Activated CD4-positive, CD25-positive, alpha-beta regulatory T cell treated with anti-CD3 and anti-CD28 coated beads, Interleukin-2, amount 50 U/mL, for 24 hours (primary cell): ENCODE measurements around the gene PCCA.
"Not testable (repeated sequence)": the region's sequence is repeated elsewhere in the genome, so short reads cannot be mapped to it uniquely, and the experiment has no call there.

Experiments
- ATAC-seq, 2 donors: fragments of 150-1000 bp; cut with Tn5 transposase; one replicate each; pipeline ENCODE4 v1.10.0; 2021; ENCODE audit warnings: mild to moderate bottlenecking in 1 of 2, moderate library complexity in 1 of 2

Gene PCCA

DNA sequence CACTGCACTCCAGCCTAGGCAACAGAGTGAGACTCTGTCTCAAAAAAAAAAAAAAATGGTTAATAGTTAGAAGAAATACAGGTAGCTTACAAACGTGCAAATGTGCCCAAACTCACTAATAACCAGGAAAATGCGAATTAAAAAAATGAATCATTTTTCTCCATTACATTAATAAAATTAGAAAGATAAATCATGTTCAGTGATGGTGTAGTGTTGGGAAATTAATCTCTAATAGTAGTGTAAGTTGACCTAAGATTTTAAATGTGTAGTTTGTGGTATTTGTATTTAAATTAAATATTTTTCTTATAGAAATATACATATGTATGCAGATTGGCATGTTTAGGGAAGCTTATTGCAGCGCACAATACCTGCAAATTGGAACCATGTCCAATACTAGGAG is 57.6 kb downstream of the PCCA start:
- no peak for ATAC-seq

DNA sequence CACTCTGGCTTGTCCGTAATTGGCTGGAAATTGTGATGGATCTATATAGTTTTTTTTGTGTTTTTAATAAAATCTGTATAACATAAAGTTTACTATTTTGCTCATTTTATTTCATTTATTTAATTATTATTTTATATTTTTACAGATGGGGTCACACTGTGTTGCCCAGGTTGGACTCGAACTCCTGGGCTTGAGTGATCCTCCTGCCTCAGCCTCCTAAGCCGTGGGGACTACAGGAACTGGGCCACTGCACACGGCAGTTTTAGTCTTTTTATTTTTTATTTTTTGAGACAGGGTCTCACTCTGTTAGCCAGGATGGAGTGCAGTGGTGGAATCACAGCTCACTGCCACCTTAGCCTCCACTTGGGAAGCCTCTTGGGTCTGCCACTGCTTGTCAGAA is 58.9 kb downstream of the PCCA start:
- no peak for ATAC-seq

DNA sequence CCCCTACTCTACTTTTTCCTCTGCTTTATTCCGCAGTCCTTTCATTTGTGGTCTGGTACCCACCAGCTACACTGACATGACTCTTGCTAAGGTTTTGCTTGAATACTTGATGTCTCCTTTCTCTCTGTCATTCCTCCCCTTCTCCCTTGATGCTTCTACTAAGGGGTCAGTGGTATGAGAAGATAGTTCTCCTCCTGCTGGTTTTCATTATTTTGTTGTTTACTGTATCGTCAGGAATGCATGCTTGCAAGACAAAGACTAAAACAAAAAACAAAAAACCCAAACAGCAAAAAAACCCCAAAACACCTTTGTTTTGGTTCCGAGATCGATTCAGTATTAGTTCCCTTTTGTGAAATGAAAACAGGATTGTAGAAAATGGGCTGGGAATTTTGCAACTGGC is 59.5 kb downstream of the PCCA start:
- no peak for ATAC-seq

DNA sequence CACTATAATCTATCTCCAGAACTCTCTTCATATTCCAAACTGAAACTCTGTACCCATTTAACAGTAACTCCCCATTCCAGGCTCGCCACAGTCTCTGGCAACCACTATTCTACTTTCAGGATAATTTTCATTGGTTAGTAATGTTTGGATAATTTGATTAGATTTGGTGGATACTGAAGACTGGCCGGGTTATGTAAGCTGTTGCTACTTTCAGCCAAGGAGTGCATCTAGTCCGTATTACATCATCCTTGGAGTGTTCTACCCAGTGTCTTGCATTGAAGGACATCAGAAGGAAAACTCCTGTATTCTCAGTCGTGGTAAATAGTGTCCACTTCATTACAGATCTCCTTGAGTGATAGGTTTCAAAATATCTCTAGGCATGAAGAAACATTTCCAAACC is 60.5 kb downstream of the PCCA start:
- ATAC-seq, result no peak

DNA sequence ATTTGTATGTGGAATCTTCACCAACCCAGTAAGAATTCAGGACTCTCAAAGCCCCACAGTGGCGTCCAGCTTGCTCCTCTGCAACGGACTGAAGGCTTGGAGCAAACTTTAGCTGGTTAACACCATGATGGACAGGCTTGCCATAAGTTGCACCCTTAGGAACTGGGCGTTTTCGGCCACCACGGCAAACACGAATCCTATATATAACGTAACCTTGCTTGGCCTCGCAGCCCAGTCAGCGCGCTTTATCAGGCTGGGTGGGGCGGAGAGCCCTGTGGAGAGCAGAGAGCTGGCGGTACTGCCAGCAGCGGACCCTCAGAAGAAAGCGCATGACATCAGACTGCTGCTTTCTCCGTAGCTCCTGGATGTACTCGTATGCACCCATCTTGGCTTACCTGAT is 61.8 kb downstream of the PCCA start:
- not testable (repeated sequence) for ATAC-seq

DNA sequence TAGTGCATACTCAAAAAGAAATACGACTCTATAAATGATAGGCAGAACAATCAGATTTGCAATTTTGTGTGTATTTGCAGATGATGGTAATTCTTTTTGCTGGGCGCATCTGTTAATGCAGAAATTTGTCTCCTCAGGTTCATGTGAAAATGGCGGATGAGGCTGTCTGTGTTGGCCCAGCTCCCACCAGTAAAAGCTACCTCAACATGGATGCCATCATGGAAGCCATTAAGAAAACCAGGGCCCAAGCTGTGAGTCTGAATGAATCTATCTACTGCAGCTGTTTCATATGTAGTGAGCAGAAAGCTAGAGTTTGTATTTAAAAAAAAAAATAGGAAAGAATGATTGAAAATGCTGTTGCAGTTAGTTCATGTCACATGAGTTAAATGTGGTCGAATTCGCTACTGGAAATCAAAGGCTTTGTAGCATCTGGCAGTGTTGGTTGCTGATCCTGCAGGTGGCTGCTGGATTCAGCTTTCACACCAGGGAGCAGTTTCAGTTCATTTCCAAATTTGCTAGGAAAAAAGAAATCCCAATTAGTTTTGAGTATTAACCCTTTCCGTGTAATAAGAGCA is 66.0 kb downstream of the PCCA start:
- ATAC-seq, result no peak

DNA sequence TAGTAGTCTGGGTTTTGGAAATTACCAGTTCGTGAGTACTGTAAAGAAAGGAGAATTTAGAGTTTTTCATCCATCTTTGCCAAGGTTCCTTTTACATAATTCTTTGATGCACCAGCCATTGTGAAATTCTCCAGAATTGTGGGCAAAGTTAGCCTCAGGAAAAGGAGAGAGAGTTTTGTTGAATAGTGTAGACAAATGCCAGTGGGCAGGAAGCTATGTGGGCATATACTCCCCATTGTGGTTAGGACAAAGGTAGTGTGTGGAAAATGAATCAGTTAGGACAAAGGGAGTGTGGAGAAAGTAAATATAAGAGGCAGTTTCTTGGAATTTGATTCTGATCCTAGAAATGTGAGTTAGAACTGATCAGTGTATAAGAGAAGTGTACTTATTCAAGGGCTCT is 67.9 kb downstream of the PCCA start:
- ATAC-seq, result no peak

DNA sequence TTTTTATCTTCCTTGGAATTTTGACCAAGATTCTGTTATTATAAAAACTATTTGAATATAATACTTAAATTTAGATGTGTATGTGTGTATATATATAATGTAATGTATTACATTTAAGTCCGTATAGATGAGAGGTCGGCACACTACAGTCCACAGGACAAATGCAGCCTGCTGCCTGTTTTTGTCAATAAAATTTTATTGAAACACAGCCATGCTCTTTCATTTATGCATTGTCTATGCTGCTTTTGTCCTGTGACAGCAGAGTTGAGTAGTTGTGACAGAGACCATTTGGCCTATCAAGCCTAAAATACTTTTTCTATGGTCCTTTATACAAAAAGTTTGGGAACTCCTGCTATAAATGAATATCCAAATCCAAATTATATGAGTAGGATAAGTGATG is 69.7 kb downstream of the PCCA start:
- ATAC-seq, result no peak

DNA sequence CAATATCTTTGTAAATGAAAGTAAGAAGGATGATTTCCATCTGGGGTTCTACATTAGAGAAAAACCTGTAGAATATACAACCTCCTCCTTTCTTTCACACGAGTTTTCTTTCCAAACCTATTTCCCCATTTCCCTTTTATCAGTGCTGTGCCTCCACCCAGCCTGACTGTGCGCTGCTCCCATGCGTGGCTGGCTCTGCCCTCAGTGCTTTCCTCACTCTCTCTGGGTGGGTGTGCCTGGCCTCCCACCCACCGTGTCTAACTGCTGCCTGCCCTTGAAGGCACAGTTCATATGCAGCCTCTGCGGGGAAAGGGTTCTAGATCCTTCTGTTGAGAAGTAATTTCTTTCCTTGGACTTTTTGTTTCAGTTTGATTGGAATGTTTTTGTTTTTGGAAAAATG is 70.7 kb downstream of the PCCA start:
- ATAC-seq, result no peak

DNA sequence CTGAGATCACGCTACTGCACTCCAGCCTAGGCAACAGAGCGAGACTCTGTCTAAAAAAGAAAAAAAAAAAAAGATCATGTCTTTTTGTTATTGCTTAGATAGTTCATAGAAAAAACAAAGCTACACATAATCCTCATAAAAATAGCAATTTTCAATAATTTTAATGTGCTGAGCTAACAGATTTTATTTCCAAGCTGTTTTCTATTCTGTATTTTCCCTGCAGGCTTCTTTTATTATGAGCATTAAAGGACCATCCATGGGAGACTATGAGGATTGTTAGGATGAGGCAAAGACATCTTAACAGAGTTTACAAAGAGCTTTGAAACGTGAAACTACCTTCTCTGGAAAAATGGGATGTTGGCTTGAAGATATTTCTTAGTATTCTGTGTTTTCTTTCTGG is 71.6 kb downstream of the PCCA start:
- ATAC-seq, result no peak

DNA sequence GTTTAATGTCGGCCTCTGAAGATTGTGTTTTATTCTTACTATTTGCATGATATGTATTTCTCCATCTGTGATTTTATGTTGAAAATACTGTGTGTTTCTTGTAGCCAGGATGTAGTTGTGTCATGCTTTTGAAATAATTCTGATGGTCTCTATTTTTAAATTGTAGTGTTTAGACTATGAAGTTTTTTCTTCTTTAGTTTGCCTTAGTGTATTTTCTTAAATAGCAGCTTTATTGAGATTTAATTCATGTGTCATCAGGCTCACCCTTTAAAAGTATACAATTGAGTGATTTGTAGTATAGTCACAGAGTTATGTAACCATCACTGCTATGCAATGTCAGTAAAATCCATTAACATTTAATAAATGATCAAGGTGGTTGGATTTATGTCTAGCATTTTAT is 74.5 kb downstream of the PCCA start:
- ATAC-seq, result no peak

DNA sequence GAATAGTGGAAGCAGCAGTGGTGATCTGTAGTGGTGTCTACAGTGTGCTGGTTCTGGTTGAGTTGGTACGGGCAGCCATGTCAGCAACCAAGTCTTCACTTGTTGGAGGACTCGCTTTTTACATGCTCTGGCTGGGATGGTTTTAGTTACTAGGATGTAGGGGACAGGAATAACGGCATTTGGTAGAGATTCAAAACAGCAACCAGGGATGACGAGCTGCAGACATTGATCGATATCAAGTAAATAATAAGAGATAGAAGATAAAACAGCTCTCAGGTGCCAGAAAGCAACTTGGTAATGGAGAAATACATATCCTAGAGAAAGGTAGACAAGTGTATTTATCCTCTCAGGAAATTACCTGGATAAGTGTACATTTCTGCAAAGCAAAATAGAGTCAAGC is 84.3 kb downstream of the PCCA start:
- ATAC-seq, result no peak

DNA sequence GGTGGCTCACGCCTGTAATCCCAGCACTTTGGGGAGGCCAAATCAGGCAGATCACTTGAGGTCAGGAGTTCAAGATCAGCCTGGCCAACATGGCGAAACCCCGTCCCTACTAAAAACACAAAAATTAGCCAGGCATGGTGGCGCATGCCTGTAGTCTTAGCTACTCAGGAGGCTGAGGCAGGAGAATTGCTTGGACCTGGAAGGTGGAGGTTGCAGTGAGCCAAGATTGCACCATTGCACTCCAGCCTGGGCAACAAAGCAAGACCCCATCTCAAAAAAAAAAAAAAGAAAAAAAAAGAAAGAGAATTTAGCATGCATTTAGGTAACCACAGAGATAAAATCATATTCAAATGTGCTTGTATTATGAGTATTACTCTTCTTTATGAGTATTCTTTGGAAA is 85.6 kb downstream of the PCCA start:
- not testable (repeated sequence) for ATAC-seq

DNA sequence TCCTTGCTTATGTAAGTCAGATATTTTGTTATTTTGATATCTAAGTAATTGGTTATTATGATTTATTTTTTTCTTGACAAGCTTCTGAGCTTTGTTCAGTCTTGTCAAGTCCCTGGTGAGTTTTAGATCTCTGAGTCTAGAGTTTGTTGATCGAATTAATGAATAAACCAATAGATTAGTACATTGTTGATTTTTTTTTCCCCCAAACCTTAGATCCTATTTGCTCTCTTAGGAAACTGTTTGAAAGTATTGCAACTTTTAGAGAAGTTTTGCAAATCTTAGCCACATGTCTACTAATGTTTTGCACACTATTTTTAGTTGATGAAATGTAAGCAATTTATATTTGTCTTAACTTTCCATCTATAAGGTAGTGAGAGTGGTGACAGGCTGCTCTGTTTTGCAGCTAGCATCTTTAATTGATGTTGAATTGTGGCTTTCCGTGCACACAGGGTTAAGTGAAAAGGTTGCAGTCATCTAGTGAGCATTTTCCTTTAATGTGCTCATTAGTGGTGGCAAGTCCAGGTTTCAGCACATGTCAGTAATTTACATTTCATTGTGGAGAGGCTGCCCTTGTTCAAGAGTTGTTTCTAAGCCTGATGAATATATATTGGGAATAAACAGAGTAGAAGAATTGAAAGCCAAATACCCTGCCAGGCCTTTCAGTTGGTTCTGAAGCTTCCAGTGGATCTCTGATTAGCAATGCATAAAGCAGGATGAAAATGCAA is 86.3 kb downstream of the PCCA start:
- ATAC-seq, result no peak

DNA sequence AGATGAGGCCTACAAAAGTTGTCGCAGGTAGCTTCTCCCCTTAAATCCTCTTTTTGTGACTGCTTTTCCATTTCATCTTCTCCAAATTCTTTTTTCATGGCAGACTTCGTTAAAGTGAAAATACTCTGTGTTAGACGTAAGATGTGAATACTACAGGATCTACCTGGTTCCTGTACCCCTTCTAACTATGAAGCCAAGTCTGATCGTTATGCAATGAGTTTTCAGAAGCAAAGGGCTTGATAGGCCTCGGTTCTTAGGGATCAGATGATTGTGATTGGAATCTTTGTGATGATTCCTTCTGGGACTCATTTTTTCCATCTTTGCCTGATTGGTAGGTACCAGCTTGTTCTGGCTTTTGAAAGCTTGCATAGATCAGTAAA is 86.9 kb downstream of the PCCA start:
- ATAC-seq, result no peak

DNA sequence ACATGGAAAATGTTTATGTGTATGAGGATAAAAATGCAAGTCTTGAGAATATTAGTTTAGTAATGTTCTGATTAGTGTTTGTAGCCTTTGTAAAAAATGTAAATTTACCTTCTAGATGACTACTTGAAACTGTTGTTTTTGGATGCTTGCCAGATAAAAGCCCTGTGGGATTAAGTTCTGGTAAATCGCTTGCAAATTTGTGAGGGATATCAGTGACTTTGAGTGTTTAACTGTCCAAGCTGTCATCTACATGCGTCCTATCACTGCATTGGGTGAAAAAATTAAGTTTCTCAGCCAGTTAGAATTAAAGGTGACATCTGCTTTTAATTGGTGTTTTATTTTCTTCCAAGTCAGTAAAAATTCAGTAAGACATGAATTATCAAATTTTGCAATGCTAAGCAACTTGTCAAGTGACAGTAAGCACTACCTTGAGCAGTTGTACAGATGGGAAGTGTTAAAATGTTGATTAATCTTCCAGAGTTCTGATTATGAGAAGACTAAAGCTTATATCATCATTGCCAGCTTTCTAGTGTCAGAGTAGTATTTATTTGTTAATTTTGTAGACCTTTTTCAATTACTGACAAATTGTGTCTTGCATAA is 88.0 kb downstream of the PCCA start:
- no peak for ATAC-seq

DNA sequence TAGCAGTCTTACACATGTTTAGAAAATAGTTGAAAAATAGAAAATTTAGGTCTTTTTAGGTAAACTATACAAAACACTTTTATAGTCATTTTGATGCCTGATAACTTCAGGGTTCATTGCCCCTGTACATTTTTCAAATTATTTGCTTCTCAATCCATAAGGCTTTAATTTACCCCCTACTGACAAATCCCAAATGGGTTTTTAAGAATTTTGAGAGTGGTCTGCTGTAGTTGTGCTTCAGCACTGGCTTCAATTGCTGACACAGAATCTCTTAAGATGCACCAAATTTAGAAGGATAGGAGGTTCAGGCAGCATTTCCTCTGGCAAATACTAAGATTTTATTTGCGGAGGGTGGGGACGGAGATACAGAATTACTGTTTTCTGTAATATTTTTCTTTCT is 89.4 kb downstream of the PCCA start:
- ATAC-seq, result no peak

DNA sequence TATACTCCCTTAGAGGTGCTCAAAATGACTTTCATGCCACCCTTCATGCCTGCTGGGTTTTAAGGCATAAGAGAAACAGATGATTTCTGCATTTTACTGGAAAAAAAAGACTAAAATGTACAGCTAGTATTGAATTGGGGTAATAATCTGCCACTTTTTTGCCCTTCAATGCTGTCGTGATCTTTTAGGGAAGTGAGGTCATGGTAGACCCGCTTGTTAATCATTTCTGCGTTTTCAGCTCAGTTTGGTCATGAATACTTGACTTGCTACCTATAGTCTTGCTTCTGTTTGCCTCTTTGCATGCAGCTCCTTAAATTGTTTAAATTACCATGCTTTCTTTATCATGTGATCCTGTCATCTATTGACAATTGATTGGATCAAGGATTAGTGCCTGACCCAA is 90.4 kb downstream of the PCCA start:
- no peak for ATAC-seq

DNA sequence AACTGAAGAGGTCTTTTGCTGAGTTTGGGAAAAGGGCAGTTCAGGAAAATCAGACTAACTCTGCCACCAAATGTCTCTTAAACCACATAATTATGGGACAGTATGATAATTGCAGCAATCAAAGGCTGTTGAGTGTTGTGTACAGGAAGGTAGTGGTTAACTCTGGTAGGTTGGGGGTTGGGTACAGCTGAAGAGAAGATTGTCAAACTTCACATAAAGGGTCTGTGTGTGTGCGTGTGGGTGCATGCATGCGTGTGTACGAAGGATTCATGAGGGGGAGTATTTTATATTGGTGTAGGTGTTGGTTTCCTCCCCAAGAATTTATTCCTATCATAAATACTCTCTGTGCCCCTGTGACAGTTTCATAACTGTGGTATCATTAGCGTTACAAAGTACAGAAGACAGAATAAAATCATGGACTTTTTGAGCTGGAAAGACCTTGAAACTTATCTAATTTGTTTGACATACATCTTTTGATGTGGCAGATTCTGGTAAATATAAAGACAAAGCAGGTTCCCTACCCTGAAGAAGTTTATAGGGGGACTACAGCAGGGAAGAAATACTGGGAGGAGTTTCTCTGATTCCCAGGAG is 94.1 kb downstream of the PCCA start:
- ATAC-seq, result no peak

DNA sequence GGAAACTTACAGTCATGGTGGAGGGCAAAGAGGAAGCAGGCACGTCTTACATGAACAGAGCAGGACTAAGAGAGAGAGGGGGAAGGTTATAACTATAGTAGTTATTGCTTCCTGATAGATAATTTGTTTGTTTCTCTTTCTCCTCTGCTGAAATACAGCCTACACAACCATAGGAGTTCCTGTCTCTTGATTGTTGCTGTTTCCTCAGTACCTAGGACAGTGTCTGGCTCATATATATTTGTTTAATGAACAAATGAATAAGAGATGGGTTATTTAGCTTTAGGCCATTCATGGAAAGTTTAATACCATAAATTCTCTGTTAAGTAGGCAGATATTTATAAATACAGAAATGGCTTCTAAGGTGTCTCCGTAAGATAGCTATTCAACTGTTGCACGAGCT is 95.2 kb downstream of the PCCA start:
- ATAC-seq, result no peak

DNA sequence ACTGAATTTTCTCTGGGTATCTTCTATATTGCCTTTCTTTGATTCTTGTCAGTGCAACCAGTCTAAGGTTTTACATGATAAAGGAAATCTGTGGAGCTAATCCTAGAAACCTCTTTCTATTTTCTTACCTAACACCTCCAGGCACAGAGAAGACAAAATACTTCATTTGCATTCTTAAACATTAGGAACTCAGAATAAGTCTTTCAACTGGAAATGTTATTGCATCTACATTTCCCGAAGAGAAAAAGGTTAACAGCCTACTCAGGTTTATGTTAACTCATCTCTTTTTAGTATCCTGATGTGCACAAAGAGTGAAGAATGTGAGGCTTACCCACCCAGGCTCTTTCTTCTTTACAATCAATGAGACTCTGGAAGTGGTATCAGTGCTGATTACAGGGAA is 106.7 kb downstream of the PCCA start:
- no peak for ATAC-seq

DNA sequence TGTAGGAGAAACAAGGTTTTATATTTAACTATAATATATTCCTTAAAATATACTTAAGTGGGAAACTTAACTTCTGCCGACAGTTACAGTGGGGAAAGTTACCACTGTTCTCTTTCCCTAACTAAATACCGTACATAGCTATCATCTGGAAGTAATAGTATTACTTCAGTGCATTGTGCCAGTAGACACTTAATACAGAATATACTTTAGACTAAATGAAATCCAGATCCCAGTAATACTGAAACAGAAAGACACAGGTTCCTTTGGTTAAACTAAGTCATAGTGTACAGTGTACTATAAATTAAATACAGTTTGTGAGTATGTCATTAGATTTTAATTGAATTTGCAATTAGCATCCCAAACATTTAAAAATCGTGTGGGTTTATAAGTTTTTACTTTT is 107.5 kb downstream of the PCCA start:
- no peak for ATAC-seq

DNA sequence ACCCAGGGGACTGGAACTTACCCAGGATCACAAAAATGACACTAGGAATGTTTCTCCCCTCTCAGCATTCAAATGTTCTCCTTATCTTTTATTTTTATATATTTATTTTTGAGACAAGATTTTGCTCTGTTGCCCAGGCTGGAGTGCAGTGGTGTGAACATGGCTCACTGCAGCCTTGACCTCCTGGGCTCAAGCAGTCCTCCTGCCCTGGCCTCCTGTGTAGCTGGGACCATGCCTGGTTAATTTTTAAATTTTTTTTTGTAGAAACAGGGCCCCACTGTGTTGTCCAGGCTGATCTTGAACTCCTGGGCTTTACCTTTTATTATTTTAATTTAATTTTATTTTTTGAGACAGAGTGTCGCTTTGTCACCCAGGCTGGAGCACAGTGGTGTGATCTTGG is 108.2 kb downstream of the PCCA start:
- no peak for ATAC-seq

DNA sequence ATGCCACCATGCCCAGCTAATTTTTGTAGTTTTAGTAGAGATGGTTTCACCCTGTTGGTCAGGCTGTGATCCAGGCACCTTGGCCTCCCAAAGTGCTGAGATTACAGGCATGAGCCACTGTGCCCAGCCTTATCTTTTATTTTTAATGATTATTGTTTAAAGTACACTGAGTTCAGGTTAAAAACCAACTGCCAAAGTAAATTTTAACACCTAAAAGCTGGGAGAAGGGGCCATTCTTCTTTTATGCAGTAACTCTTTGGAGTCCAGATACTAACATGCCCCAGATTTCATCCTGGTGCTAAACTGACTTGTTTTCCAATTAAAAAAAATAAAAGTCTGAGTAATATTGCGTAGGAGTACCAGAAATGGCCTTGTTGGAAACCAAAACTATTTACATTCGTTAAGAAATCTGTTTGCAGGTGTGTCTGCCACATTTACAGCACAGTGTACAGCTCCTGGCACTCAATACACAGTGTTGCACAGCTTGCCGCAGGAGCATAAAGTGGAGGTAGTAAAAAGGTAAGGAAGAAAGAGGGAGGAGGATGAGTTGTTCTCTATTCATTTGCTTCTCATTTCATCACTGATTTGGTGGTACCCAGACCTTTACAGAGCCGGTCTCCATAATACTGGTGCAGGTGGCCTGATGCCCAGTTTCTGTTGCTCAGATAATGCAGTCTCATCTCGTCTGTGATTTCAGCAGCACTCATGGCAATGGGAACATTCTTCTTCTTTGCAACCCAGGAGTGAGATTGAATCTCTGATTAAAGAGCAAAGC is 108.9 kb downstream of the PCCA start:
- no peak for ATAC-seq
